ENCODE data around the gene FGF9.

Gene FGF9

DNA sequence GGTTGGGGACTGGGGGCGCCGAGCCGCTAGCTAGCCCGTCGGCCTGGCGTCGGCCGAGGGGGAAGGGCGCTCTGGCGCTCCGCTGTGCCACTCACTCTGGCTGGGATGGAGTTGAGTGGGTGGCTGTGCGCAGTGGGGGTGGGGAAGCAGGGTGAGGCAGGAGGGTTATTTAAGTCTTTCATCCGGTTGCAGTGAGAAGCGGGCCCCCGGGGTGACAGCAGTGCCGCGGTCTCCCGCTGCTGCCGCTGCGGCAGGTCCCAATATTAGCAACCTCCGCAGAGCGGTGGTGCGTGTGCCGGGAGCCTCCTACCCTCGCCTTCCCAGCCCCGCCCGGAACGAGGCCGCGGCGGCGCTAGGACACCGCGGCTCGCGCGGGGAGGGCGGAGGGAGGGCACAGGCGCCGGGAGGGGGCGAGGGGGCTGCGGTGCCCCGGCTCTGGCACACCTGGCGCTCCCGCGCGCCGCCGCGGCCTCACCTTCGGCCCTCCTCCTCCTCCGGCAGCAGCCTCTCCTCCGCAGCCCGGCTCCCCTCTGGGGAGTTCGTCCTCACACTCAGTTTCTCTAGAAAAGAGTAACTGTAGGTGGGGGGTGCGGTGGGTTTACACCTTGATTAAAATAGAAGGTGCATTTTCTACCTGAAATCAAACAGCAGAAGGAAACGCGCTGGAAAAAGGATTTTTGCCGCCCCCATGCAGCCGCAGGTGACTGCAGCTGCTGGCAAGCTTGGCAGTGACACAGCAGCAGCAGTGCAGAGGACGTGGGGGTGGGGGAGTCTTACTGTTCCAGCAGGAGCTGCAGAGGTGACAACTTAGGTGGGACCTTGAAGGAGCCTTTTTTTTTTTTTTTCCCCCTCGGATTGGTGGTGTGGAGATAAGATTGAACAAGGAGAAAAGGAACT, 4.5 kb downstream of the FGF9 start:
- peak; percentile 49 for DNase-seq

DNA sequence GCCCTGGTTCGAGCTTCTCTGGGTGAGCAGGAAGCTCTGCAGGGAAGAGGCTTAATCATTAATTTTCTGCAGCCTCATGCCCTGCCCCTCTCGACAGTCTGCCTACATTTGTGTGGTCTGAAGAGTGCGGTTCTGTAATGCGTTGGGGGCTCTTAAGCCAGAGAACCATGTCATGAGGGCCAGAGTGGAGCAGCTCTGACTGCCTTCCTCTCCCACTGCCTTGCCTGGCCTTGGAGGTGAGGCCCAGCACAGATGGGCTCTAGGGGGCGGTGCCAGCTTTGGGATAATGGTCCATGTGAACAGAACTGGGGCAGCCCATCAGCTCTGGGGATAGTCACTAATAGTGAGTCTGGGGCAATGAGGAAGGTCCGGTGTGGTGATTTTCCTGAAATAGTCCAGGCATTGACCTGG, 5.7 kb downstream of the FGF9 start:
- DNase-seq: no peak

DNA sequence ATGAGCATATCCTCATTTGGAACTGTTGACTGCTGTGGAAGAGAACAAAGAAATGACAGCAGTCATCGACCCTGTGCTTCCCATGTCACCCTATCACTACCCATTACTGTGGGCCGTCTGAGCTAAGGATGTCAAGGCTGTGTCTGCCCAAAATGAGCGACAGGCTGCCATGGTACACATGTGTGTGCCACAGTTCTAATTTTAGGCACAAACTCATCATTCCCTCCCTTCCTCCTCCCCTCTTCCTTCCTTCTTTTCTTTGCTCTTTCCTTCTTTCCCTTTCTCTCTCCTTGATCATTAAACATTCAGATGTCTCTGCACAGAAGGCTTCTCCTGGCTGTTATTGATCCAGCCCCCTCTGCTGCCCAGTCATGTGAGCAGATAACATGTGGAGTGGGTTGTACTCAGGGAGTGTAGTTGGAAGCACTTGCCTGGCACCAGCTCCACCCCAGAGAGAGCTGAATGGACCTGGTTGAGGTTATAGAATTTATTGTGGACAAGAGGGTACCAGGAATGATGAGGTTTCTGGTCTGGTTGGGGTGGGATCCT, 6.3 kb downstream of the FGF9 start:
- no peak for DNase-seq

DNA sequence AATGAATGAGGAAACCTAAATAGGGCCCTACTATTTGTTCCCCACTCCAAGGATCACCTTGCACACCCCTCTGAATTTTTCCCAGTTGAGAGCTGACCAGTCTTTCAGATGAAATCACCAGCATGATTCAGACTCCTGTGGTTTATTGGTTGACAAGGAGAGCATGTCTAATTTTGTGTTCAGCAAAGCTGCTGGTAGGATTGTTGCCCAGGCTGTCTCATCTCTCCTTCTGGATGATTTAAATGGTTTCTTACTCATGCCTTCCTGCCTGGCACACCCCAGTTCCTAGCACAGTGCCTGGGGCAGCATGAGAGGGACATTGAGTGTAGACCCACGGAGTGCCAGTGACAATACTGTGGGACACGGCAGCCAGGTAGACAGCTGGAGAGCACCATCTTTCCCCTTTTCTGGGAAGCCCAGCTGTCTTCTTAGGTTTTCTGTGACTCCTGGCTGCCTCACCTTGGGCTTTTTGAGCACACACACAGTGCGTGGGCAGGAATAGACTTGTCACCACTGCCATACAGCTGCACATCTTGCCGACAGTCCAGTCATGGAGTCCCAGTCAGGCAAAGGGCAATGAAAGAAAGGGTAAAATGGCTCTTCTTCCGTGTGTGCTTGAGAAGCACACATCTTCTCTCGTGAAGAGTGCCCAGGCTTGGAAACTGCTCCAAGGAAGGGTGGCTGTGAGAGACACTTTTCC, 12.3 kb downstream of the FGF9 start:
- no peak for DNase-seq

DNA sequence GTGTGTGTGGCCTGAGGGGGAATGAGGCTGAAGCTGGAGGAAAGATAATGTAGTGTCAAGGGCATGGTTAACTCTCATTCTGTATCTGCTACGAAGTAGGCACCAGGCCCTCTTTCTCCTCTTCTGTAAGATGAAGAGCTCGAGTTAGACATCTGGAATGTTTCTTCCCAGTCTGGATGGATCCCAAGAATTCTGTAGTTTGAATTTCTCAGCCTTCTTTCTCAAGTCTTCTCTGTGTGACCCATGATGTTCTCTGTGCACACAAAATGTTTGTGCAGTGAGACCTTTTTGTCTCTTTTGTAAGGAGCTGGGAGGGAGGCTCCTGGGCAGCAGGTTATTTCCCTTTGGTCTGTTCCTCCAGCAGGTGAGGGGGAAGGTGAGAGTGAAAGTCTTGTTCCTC, 13.7 kb downstream of the FGF9 start:
- no peak for DNase-seq

DNA sequence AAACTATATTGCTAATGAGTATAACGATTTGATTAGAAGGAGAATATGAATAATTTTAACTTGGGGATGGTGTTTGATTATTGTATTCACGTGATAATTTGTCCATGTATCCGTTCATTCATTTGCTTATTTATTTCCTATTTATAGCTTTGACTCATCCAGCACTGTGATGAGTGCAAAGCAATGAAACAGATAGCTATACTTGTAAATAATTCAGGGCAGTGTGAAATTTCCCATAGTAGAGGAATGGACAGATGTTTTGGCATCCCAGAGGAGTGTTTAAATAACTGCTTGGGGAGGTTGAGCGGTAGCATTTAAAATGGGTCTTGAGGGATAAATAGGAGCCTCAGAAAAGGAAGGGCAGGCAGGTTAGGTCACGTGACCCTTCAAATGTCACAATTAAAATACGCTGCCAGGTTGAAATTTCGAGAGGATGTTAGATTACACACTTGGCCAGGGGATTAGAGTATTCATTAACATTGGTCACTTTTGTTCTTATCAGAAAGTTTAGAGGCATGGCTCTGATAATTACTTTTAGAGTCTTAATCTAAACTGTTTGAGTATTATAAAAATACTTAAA, 14.7 kb downstream of the FGF9 start:
- no peak for DNase-seq

DNA sequence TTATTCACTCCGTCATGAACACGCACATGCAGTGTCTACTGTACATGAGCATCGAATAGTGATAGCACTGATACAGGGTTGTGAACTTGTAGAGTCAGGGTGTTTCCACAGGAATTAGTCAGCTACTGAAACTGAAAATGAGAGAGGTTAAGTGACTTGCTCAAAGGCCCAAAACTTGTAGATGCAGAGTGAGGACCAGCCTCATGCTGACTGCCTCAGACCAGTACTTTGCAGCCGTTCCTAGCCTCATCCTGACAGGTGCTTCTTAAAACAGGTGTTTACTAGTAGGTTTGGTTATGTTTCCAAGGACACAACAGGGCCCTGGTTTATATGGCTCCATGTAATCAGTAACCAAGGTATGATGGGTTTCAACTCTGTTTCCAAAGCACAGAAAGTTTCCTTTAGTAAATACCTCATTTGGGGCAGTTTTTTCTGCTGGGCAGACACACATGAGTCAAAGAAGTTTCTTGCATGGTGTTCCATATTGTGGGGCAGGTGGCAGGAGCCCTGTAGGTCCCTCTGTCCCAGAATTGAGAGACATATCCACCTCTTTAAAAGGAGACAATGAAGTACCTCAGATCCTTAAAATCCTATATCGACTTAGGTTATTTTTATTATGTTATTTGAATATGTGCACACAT, 16.0 kb downstream of the FGF9 start:
- DNase-seq: no peak

DNA sequence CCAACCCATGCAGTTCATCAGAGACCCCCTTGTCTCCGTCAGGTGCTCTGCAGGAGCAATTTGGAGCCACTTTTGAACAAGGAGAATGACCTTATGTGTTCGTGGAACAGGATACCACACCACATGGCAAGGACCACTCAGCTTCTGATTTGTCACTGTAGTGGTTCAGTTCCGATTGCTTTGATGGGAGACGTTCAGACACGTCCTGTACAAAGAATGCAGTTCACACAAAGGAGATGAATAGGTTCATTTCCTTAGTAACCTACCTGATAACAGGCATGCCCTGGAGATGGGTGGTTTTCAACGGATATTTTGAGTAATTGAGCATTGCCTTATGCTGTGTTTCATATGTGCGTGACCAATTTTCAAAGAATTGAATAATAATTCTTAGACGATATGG, 17.2 kb downstream of the FGF9 start:
- DNase-seq: no peak

DNA sequence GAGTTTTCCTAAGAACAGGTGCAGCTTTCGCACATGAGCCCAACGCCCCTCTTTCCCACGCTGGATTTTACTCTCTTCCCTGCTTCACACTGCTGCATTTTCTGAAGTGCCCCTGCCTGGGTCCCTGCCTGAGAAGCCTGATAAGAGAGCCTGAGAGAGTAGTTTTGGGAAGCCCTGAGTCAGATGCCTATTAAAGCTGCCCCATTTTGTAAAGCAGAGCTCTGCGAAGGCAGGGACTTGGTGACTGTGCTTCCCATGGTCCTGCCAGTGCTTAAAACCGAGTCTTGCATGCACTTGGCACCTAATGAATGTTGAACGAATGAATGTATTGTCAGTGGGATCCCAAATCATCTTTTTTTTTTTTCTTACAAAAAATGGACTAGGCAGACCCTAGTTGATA, 18.2 kb downstream of the FGF9 start:
- no peak for DNase-seq

DNA sequence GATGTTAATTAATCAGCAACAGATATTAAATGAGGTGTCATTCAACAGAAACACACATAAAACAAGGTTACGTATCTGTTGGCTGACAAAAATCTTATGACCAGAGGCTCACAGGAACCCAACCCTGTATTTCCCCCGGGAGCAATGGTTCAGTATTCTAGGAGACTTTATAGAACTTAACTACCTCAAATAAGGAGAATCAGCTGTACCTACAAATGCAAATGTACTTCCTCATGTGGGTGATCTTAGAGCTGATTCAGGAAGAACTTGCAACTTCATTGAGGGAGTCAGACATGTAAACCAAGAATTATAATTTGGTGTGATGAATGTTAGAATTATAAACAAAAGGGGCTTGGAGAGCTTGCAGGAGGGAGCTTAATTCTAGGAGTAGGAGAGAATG, 20.1 kb downstream of the FGF9 start:
- DNase-seq: no peak

DNA sequence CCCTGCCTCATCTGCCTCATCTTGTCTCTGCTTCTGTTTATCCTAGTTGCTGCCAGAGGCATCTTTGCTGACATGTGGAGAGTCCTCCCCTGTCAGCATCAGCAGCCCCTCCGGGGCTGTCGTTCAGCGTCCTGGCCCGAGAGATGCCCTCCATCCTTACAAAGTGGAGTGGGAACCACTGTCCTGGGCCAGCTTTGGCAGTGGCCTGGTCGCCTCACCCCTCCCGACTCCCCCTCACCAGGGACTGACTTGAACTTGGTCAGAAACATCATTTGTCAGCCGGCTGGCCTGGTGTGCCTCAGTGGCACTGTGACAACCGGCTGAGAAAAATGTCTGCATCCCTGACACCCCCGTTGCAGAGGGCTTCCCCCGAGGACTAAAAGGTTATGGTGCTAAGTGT, 20.6 kb downstream of the FGF9 start:
- DNase-seq: no peak

DNA sequence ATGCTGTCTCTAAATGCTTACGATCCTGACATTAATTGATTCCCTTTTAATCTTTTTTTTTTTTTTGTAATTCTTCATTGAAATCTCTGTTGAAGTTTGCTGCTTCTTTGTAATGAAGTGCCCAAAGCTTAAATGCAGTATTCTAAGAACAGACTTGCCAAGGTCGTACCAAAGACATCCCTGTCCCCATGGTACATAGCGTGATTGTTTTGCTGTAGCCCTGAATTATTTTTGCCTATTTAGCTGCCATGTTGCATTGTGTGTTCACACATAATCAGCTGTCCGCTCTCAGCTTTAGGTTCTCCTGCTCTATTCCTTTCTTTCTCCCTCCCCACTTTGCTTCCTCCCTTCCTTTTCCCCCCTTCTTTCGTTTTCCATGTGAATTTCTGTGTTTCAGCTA, 21.1 kb downstream of the FGF9 start:
- no peak for DNase-seq

DNA sequence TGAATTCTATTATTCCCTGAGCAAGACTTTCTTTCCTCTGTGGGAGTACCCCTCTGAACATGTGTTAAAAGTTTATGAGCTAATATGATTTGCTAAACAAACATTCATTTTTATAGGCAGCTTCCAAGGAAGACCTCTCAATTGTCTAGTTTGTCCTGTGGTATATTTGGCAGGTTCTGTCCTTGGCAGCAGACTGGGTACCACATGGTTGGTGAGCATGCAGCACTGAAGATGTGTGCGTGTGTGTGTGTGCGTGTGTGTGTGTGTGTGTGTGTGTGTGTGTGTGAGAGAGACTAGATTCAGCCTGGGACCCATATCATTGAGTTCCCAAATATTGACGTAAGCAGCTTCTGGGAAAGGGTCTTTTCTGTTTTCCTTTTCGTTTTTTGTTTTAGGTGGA, 24.0 kb downstream of the FGF9 start:
- DNase-seq: no peak

DNA sequence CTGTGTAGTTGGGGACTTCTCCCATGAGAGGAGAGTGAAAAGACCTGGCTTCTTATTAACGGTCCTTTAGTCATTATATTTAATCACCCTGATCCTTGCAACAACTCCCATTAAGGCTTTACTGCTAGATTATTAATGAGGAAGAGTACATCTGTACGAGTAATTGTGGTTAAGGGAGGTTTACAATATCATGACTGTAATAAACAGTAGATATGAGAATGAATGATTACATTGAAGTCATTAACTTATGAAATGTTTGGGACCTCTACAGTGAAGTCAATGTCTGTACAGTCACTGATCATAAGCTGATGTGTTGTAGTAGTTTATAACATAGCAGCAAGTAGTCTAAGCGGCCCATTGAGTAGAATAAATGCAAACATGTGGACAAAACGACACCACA, 24.7 kb downstream of the FGF9 start:
- no peak for DNase-seq

DNA sequence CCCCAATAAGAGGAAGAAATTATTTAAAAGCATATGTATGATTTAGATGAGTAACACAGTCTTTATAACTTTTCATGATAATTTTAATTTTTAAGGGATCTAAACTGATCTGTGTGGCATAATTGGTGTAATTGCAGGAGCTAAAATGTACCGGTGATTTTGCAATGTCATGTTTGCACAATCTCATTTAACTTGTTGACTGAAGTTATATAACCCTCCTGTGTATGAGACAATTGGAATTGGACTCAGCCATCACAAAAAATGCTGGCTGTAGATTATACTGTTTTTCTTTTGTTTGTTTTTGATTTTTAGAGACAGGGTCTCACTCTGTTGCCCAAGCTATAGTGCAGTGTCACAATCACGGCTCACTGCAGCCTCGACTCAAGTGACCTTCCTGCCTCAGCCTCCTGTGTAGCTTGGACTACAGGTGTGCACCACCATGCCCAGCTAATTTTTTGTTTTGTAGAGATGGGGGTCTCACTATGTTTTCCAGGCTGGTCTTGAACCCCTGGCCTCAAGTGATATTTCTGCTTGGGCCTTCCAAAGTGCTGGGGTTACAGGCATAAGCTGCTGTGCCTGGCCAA, 26.1 kb downstream of the FGF9 start:
- no peak for DNase-seq

DNA sequence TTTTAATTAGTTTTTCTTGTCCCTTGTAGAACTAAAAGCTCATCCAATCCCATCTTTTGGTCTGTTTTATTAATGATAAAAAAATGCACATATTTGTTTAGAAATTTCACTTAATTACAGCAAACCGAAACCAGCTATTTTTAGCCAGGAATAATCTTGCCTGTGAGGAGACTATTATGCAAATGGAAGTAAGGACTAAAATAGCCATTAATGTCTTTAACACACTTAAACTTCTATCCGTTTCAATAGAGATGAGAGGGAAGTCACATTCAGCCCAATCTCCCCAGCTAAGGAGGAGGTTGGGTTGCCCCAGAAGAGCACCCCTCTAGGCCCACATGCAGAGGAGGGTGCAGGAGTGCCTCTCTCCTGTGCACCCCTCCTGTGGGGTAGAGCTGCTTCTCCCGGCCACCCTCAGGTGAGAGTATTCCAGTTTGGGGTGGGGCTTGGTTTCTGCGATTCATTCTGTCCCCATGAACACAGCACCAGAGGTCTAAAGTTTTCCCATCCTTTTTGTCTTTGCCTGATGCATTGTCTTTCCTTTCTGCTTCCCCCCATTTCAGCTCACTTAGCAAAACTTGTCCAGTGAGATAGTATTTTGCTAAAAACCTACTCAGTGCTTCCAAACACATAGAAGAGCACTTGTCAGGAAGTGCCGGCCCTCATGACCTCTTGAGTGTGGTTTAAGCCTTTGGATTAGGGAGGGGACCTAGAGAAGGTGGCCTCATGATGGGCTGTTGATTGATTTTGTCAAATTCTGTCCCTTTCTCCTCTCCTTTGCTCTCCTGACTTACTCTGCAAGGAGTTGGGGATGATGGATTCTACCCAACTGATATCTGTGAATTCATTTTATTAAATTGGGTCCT, 28.2 kb downstream of the FGF9 start:
- DNase-seq: no peak

DNA sequence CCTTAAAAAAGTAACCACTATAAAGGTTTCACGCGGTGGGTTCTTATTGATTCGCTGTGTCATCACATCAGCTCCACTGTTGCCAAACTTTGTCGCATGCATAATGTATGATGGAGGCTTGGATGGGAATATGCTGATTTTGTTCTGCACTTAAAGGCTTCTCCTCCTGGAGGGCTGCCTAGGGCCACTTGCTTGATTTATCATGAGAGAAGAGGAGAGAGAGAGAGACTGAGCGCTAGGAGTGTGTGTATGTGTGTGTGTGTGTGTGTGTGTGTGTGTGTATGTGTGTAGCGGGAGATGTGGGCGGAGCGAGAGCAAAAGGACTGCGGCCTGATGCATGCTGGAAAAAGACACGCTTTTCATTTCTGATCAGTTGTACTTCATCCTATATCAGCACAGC, 30.6 kb downstream of the FGF9 start:
- no peak for DNase-seq

DNA sequence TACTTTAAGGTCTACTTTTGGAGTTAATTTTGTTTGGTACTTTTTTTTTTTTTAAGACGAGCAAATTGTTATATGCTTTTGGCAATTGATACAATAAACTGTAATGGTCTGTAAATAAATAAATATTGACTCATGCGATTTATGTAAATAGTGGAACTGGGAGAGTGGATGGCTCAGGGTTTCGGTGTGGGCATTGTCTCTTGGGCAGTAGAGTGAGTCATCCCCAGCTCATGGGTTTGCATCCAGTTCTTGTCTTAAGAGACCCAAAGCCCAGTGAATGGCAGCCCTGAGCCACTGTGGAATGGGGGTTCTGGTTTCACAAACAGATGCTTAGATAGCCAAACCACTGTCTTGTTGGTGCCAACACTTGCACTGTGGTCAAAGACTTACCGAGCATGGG, 33.0 kb downstream of the FGF9 start:
- DNase-seq: no peak

DNA sequence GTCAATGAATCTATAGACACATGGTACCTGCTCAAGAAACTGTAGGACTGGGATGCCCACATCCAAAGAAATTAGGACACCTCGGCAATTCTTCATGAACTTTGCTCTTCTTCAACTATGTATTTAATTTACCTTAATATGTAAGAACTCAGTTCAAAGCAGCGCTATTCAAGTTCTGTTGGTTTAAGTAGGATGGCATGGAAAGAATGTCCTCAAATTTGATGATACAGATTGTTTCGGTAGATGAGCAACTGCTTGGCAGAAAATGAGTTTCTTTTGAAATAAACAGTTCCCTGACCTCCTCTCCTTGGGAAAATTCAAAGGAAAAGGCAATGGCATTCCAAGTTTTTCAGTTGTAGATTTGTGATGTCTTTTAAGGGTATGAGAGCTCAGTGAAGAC, 36.7 kb downstream of the FGF9 start:
- DNase-seq: no peak

DNA sequence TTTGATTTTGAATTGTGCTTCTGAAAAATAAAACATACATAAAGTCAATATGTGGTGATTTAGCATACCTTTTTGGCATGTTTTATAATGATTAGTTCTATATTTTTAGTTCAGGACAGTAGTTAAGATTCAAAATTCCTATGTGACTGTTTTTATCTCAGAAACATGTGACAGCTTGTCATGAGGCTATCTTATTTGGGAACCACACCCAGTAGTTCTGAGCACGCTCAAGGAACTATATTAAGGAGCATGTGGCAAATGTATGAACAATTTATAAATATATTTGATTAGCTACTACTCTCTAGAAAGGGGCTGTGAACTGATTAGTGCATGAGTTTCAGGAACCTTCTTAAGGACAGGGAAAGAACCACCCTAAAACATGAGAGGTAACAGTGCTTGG, 38.8 kb downstream of the FGF9 start:
- no peak for DNase-seq

DNA sequence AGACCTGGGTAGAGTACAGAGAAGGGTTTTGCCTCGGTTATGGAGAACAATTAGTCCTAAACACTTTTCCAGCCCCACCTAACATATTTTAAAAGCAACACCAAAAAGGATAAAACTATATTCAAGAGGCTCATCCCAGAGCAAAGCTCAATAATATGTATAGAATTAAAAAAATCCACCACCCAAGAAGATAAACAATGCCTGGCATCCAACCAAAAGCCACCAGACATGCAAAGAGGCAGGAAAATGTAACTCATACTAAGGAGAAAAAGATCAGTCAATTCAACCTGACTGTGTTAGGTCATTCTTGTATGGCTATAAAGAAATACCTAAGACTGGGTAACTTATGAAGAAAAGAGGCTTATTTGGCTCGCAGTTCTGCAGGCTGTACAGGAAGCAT, 39.3 kb downstream of the FGF9 start:
- DNase-seq: no peak

DNA sequence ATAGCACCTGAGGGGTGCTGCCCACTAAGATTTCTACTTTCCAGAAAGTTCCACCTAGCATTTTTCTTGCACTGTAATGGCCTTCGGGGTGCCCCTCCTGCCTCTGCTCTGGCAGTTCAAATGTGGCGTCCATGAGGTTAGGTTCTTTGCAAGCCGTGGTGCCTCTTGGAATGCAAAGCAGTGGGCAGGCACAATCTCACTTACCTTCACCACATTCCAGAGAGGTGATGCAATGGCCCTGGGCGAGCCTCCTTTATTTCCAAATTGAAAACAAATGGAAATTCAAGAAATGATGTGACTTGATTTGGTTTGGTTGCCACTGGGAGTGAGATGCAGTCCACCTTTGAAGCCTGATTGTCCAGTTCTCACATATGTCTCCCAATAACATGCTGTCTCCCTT, 46.9 kb downstream of the FGF9 start:
- DNase-seq: no peak

Measured in CD4-positive, alpha-beta T cell treated with Interleukin-17A for 1 hour (primary cell).